Measurements from ENCODE around the gene PARP12. TPM values are rescaled to one million over a fixed set of nuclear protein-coding genes. Genes with fewer than 3 reads are reported as not detected.
A peak's percentile ranks its signal among the peaks of the same experiment; 100 is the strongest.
"Not testable (repeated sequence)": the region's sequence is repeated elsewhere in the genome, so short reads cannot be mapped to it uniquely, and the experiment has no call there.

Gene PARP12
- total RNA-seq, result 54.6 TPM

GRCh38 chr7:140062528-140063299, at the start of gene PARP12:
TSS of gene PARP12 (minus strand) at chr7:140062951. CDS start at chr7:140062847, 104 bp downstream.
- H3K4me1 ChIP-seq, result peaks cover 0 to 23% of the 10 kb centered on the region in 2 donors
- no peaks in the 10 kb centered on the region for H3K36me3 ChIP-seq
- DNase-seq (ENCODE audit: low spot score in 2 of 2), result peak in 1 of 2 donors; percentile 89
- TF ChIP-seq, protein P1, sequence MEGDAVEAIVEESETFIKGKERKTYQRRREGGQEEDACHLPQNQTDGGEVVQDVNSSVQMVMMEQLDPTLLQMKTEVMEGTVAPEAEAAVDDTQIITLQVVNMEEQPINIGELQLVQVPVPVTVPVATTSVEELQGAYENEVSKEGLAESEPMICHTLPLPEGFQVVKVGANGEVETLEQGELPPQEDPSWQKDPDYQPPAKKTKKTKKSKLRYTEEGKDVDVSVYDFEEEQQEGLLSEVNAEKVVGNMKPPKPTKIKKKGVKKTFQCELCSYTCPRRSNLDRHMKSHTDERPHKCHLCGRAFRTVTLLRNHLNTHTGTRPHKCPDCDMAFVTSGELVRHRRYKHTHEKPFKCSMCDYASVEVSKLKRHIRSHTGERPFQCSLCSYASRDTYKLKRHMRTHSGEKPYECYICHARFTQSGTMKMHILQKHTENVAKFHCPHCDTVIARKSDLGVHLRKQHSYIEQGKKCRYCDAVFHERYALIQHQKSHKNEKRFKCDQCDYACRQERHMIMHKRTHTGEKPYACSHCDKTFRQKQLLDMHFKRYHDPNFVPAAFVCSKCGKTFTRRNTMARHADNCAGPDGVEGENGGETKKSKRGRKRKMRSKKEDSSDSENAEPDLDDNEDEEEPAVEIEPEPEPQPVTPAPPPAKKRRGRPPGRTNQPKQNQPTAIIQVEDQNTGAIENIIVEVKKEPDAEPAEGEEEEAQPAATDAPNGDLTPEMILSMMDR (IDR thresholded peaks at IDR 0.05), result peak in 1 of 3 experiments; percentile 7
- H3K27me3 ChIP-seq, result no peaks in the 10 kb centered on the region
- peak within 1 kb of the TSS; percentile 87 to 89 for H3K4me3 ChIP-seq
- intact Hi-C loops (cut with DNase I), result loop anchor here (2.0 to 5.0 kb wide), 3 partner anchors 112 to 385 kb away; partner anchors contain the start of gene HIPK2
- peak within 1 kb of the TSS; percentile 91 to 92 for H3K27ac ChIP-seq
- H3K9me3 ChIP-seq, result peaks cover 0 to 11% of the 10 kb centered on the region in 2 donors

DNA sequence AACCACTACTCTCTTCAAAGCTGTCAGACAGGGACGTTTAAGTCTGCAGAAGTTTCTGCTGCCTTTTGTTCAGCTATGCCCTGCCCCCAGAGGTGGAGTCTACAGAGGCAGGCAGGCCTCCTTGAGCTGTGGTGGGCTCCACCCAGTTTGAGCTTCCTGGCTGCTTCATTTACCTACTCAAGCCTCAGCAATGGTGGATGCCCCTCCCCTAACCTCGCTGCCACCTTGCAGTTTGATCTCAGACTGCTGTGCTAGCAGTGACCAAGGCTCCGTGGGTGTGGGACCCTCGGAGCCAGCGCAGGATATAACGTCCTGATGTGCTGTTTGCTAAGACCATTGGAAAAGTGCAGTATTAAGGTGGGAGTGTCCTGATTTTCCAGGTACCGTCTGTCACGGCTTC, 46.0 kb upstream of the PARP12 start:
- H3K36me3 ChIP-seq, result peaks cover 26 to 43% of the 10 kb centered on the region in 2 donors
- H3K4me3 ChIP-seq; H3K9me3 ChIP-seq; H3K27me3 ChIP-seq; H3K4me1 ChIP-seq; intact Hi-C loops (cut with DNase I); DNase-seq (ENCODE audit: low spot score in 2 of 2); H3K27ac ChIP-seq: not testable (repeated sequence)

DNA sequence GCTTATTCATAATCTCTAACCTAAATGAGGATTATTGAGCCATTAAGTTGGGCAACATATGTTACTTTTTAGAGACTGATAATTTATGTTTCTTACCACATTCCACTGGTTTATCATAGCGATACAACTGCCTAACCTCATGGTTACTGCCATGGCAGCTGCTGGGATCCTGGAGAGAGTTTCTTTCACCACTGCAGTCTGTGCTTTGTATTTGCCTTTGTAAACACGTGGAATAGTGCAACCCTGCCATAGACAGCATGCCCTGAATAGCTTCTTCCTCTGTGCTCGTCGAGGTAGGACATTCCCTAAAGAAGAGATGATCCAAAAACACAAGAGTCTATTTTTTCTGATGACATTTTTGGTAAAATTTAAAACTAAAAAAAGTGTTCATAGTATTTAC, 33.7 kb upstream of the PARP12 start:
- no peaks in the 10 kb centered on the region for H3K4me1 ChIP-seq
- no peak overlapping the region for H3K4me3 ChIP-seq
- H3K36me3 ChIP-seq, result peaks cover 66 to 91% of the 10 kb centered on the region in 2 donors
- H3K27me3 ChIP-seq, result no peaks in the 10 kb centered on the region
- intact Hi-C loops (cut with DNase I), result loop anchor here (10.0 kb wide), 1 partner anchor 228 kb away; no protein-coding TSS in a partner anchor
- no peaks in the 10 kb centered on the region for H3K9me3 ChIP-seq
- H3K27ac ChIP-seq, result no peak overlapping the region
- DNase-seq (ENCODE audit: low spot score in 2 of 2), result no peak
- TF ChIP-seq, protein P1 (IDR thresholded peaks at IDR 0.05), result no peak

GRCh38 chr7:140093375-140093774, 30.6 kb upstream of the PARP12 start:
- no peaks in the 10 kb centered on the region for H3K4me1 ChIP-seq
- H3K9me3 ChIP-seq, result no peaks in the 10 kb centered on the region
- no peak overlapping the region for H3K27ac ChIP-seq
- TF ChIP-seq, protein P1 (IDR thresholded peaks at IDR 0.05), result no peak
- no peak for DNase-seq (ENCODE audit: low spot score in 2 of 2)
- peaks cover 62 to 76% of the 10 kb centered on the region in 2 donors for H3K36me3 ChIP-seq
- H3K4me3 ChIP-seq, result no peak overlapping the region
- H3K27me3 ChIP-seq, result no peaks in the 10 kb centered on the region
- intact Hi-C loops (cut with DNase I), result loop anchor here (10.0 kb wide), 1 partner anchor 231 kb away; no protein-coding TSS in a partner anchor

DNA sequence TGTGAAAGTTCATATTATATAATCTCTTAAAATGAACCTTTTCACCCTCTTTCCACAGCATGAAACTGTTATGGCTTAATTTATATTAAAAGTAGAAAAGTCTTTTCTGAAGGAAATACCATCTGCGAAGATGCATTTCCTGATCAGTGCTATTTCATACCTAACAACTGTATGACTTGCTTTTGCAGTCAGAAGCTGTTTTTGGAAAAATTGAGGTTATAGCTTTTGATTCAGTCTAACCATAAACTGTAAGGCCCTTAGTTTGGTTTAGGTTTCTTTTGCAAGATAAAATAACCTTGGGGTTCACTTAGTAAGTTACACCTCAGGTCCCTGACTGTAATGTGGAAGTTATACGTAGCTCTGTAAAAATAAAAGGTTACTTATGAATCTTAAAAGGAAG, 22.7 kb upstream of the PARP12 start:
- DNase-seq (ENCODE audit: low spot score in 2 of 2), result no peak
- Histone ChIP-seq H3K36me3 (peaks cover 0 to 6% of the 10 kb centered on the region in 2 donors), H3K4me1 (no peaks in the 10 kb centered on the region), H3K27me3 (no peaks in the 10 kb centered on the region), H3K27ac (no peak overlapping the region), H3K4me3 (no peak overlapping the region), H3K9me3 (no peaks in the 10 kb centered on the region)
- intact Hi-C loops (cut with DNase I), result no loop called here
- TF ChIP-seq, protein P1 (IDR thresholded peaks at IDR 0.05), result no peak

- DNase-seq (ENCODE audit: low spot score in 2 of 2), result no peak
- TF ChIP-seq, protein P1 (IDR thresholded peaks at IDR 0.05), result no peak
Measured at GRCh38 chr7:140084972-140085371, 22.2 kb upstream of the PARP12 start.

More at GRCh38 chr7:140084972-140085371, 22.2 kb upstream of the PARP12 start:
- Histone ChIP-seq H3K27ac (no peak overlapping the region), H3K27me3 (no peaks in the 10 kb centered on the region), H3K9me3 (no peaks in the 10 kb centered on the region), H3K4me1 (no peaks in the 10 kb centered on the region), H3K4me3 (no peak overlapping the region), H3K36me3 (peaks cover 0 to 6% of the 10 kb centered on the region in 2 donors)
- intact Hi-C loops (cut with DNase I), result no loop called here
